ENCODE measurements around the gene CDC20. TPM values are rescaled to one million over a fixed set of nuclear protein-coding genes. Genes with fewer than 3 reads are reported as not detected.
"Not testable (repeated sequence)": the region's sequence is repeated elsewhere in the genome, so short reads cannot be mapped to it uniquely, and the experiment has no call there.

CDC20 gene
- total and polyA plus RNA-seq, 2 donors from 2014 or later: 2.7 to 3.9 TPM

GRCh38 chr1:43392702-43393101 is 33.9 kb downstream of the CDC20 start:
- H3K27me3 ChIP-seq (ENCODE audit: control insufficient read depth, insufficient read depth, low read length): no peaks in the 10 kb centered on the region

GRCh38 chr1:43395523-43395922 is 36.7 kb downstream of the CDC20 start:
- FAIRE-seq: no peak
- no peak for TF ChIP-seq CTCF (IDR thresholded peaks at IDR 0.05; ENCODE audit: borderline replicate concordance, extremely low read depth, insufficient read depth)
- intact Hi-C loops (cut with DNase I): no loop called here

More at GRCh38 chr1:43392702-43393101, 33.9 kb downstream of the CDC20 start:
- Histone ChIP-seq H3K9me3 (ENCODE audit: control insufficient read depth in 2 of 3, insufficient read depth in 1 of 3, low read length in 3 of 3) (no peaks in the 10 kb centered on the region), H3K4me1 (ENCODE audit: control insufficient read depth in 2 of 3, insufficient read depth in 2 of 3, low read depth in 1 of 3, low read length in 3 of 3) (peaks cover 0 to 15% (median 13%) of the 10 kb centered on the region in 3 donors), H3K9ac (ENCODE audit: low read length in 3 of 3) (no peak overlapping the region), H3K36me3 (ENCODE audit: control insufficient read depth in 2 of 3, insufficient read depth in 3 of 3, low read length in 3 of 3) (no peaks in the 10 kb centered on the region), H3K4me3 (ENCODE audit: low read length in 3 of 3) (no peak overlapping the region), H3K27ac (ENCODE audit: low read depth in 2 of 2, low read length in 2 of 2) (no peak overlapping the region)
- no peak for TF ChIP-seq CTCF (IDR thresholded peaks at IDR 0.05; ENCODE audit: borderline replicate concordance, extremely low read depth, insufficient read depth)
- intact Hi-C loops (cut with DNase I): no loop called here
- FAIRE-seq (no peak), DNase-seq (no peak)

GRCh38 chr1:43396059-43396458 is 37.3 kb downstream of the CDC20 start:
- Histone ChIP-seq H3K4me1 (ENCODE audit: control insufficient read depth in 2 of 3, insufficient read depth in 2 of 3, low read depth in 1 of 3, low read length in 3 of 3) (no peaks in the 10 kb centered on the region), H3K27ac (ENCODE audit: low read depth in 2 of 2, low read length in 2 of 2) (no peak overlapping the region), H3K9ac (ENCODE audit: low read length in 3 of 3) (no peak overlapping the region), H3K36me3 (ENCODE audit: control insufficient read depth in 2 of 3, insufficient read depth in 3 of 3, low read length in 3 of 3) (no peaks in the 10 kb centered on the region), H3K4me3 (ENCODE audit: low read length in 3 of 3) (no peak overlapping the region), H3K27me3 (ENCODE audit: control insufficient read depth, insufficient read depth, low read length) (no peaks in the 10 kb centered on the region), H3K9me3 (ENCODE audit: control insufficient read depth in 2 of 3, insufficient read depth in 1 of 3, low read length in 3 of 3) (no peaks in the 10 kb centered on the region)
- no peak for TF ChIP-seq CTCF (IDR thresholded peaks at IDR 0.05; ENCODE audit: borderline replicate concordance, extremely low read depth, insufficient read depth)
- intact Hi-C loops (cut with DNase I): no loop called here
- FAIRE-seq (no peak), DNase-seq (no peak)

More at GRCh38 chr1:43395523-43395922, 36.7 kb downstream of the CDC20 start:
- DNase-seq: no peak
- H3K27ac ChIP-seq (ENCODE audit: low read depth in 2 of 2, low read length in 2 of 2): no peak overlapping the region
- H3K4me1 ChIP-seq (ENCODE audit: control insufficient read depth in 2 of 3, insufficient read depth in 2 of 3, low read depth in 1 of 3, low read length in 3 of 3): peaks cover 0 to 4% (median 3%) of the 10 kb centered on the region in 3 donors
- no peaks in the 10 kb centered on the region for H3K36me3 ChIP-seq (ENCODE audit: control insufficient read depth in 2 of 3, insufficient read depth in 3 of 3, low read length in 3 of 3)
- no peak overlapping the region for H3K4me3 ChIP-seq (ENCODE audit: low read length in 3 of 3)
- H3K9ac ChIP-seq (ENCODE audit: low read length in 3 of 3): no peak overlapping the region
- no peaks in the 10 kb centered on the region for H3K9me3 ChIP-seq (ENCODE audit: control insufficient read depth in 2 of 3, insufficient read depth in 1 of 3, low read length in 3 of 3)
- H3K27me3 ChIP-seq (ENCODE audit: control insufficient read depth, insufficient read depth, low read length): no peaks in the 10 kb centered on the region

GRCh38 chr1:43398227-43398626 is 39.4 kb downstream of the CDC20 start:
- Histone ChIP-seq H3K4me3 (ENCODE audit: low read length in 3 of 3) (no peak overlapping the region), H3K9me3 (ENCODE audit: control insufficient read depth in 2 of 3, insufficient read depth in 1 of 3, low read length in 3 of 3) (no peaks in the 10 kb centered on the region), H3K4me1 (ENCODE audit: control insufficient read depth in 2 of 3, insufficient read depth in 2 of 3, low read depth in 1 of 3, low read length in 3 of 3) (no peaks in the 10 kb centered on the region), H3K27ac (ENCODE audit: low read depth in 2 of 2, low read length in 2 of 2) (no peak overlapping the region), H3K36me3 (ENCODE audit: control insufficient read depth in 2 of 3, insufficient read depth in 3 of 3, low read length in 3 of 3) (peaks cover 0 to 7% (median 0%) of the 10 kb centered on the region in 3 donors), H3K27me3 (ENCODE audit: control insufficient read depth, insufficient read depth, low read length) (no peaks in the 10 kb centered on the region), H3K9ac (ENCODE audit: low read length in 3 of 3) (no peak overlapping the region)
- DNase-seq (no peak), FAIRE-seq (no peak)
- intact Hi-C loops (cut with DNase I): no loop called here
- TF ChIP-seq CTCF (IDR thresholded peaks at IDR 0.05; ENCODE audit: borderline replicate concordance, extremely low read depth, insufficient read depth): no peak

- H3K9ac ChIP-seq (ENCODE audit: low read length in 3 of 3); H3K27me3 ChIP-seq (ENCODE audit: control insufficient read depth, insufficient read depth, low read length); FAIRE-seq: not testable (repeated sequence)
These were observed 41.7 kb downstream of the CDC20 start for GRCh38 chr1:43400441-43400840.

More at GRCh38 chr1:43400441-43400840, 41.7 kb downstream of the CDC20 start:
- H3K4me3 ChIP-seq (ENCODE audit: low read length in 3 of 3); H3K9me3 ChIP-seq (ENCODE audit: control insufficient read depth in 2 of 3, insufficient read depth in 1 of 3, low read length in 3 of 3); intact Hi-C loops (cut with DNase I); H3K4me1 ChIP-seq (ENCODE audit: control insufficient read depth in 2 of 3, insufficient read depth in 2 of 3, low read depth in 1 of 3, low read length in 3 of 3); DNase-seq; H3K27ac ChIP-seq (ENCODE audit: low read depth in 2 of 2, low read length in 2 of 2): not testable (repeated sequence)
- H3K36me3 ChIP-seq (ENCODE audit: control insufficient read depth in 2 of 3, insufficient read depth in 3 of 3, low read length in 3 of 3): peaks cover 0 to 26% (median 16%) of the 10 kb centered on the region in 3 donors

Measured in kidney (tissue), 14 donors.